ENCODE results near the gene GNG7.

GNG7 gene

GRCh38 chr19:2615782-2616181 lies 86.7 kb downstream of the GNG7 start:
- no peak for DNase-seq (ENCODE audit: low spot score)
- Histone ChIP-seq H3K27ac (no peak overlapping the region), H3K4me3 (no peak overlapping the region)
- no peak for TF ChIP-seq CTCF (IDR thresholded peaks at IDR 0.05)

GRCh38 chr19:2613507-2614295 lies 88.8 kb downstream of the GNG7 start:
- peak; percentile 77 for DNase-seq (ENCODE audit: low spot score)
- peak; percentile 88 for TF ChIP-seq CTCF (IDR thresholded peaks at IDR 0.05)
- Histone ChIP-seq H3K27ac (no peak overlapping the region), H3K4me3 (no peak overlapping the region)

GRCh38 chr19:2612619-2613249 lies 89.8 kb downstream of the GNG7 start:
- no peak for DNase-seq (ENCODE audit: low spot score)
- TF ChIP-seq CTCF (IDR thresholded peaks at IDR 0.05): no peak
- no peak overlapping the region for H3K4me3 ChIP-seq
- no peak overlapping the region for H3K27ac ChIP-seq

GRCh38 chr19:2611483-2612464 lies 90.7 kb downstream of the GNG7 start:
- peak overlapping the region; percentile 90 for H3K27ac ChIP-seq
- no peak for TF ChIP-seq CTCF (IDR thresholded peaks at IDR 0.05)
- H3K4me3 ChIP-seq: peak overlapping the region; percentile 68
- no peak for DNase-seq (ENCODE audit: low spot score)

- peak; percentile 97 for TF ChIP-seq CTCF (IDR thresholded peaks at IDR 0.05)
- Histone ChIP-seq H3K27ac (peak overlapping the region; percentile 90), H3K4me3 (peak overlapping the region; percentile 68)
- DNase-seq (ENCODE audit: low spot score): peak; percentile 95
Measured at GRCh38 chr19:2610637-2611482, 91.6 kb downstream of the GNG7 start.

Measured in coronary artery (tissue), 2 donors.